SU-DHL-6 (cell line): ENCODE data around the gene PDZRN3.

Source experiments
- H2AFZ ChIP-seq: fragments of 200-600 bp; sonication (generic); 2 replicates; pipeline ENCODE4 v1.6.1; 2014; ENCODE audit warnings: low read depth, mild to moderate bottlenecking, moderate library complexity, mixed read lengths, antibody characterized with exemption, low read length; ENCODE audit not compliant: severe bottlenecking
- H3F3A ChIP-seq: fragments of 200-600 bp; shearing (Covaris generic); 2 replicates; pipeline ENCODE4 v1.6.0; 2016; ENCODE audit warnings: antibody characterized with exemption, mild to moderate bottlenecking; ENCODE audit not compliant: insufficient read depth
- H3K27ac ChIP-seq: fragments of 200-600 bp; sonication (generic); 2 replicates; pipeline ENCODE4 v1.5.1; 2016; ENCODE audit warnings: low read depth, mild to moderate bottlenecking, low read length, moderate library complexity, mixed read lengths
- H3K27me3 ChIP-seq: fragments of 200-600 bp; sonication (generic), shearing (Covaris generic); 2 replicates; pipeline ENCODE4 v1.6.0; 2014; ENCODE audit warnings: mild to moderate bottlenecking, low read length
- H3K36me3 ChIP-seq: fragments of 200-600 bp; sonication (generic); 2 replicates; pipeline ENCODE4 v1.6.1; 2014; ENCODE audit warnings: mild to moderate bottlenecking, low read length, mixed read lengths
- H3K4me2 ChIP-seq: fragments of 300-600, 200-600 bp; shearing (Covaris generic), sonication (generic); 2 replicates; pipeline ENCODE4 v1.6.0; 2014; ENCODE audit warnings: low read length, low read depth, mild to moderate bottlenecking; ENCODE audit not compliant: poor library complexity, severe bottlenecking
- H3K4me3 ChIP-seq: fragments of 200-600 bp; sonication (generic); 2 replicates; pipeline ENCODE4 v1.5.1; 2014; ENCODE audit warnings: antibody characterized with exemption, low read length, mild to moderate bottlenecking, mixed read lengths; ENCODE audit not compliant: insufficient read depth, poor library complexity, severe bottlenecking
- H3K79me2 ChIP-seq: fragments of 200-600 bp; sonication (generic); 2 replicates; pipeline ENCODE4 v1.6.1; 2014; ENCODE audit warnings: mild to moderate bottlenecking, low read length, moderate library complexity; ENCODE audit not compliant: insufficient read depth
- H3K9ac ChIP-seq: fragments of 200-600 bp; sonication (generic); 2 replicates; pipeline ENCODE4 v1.7.0; 2014; ENCODE audit warnings: mild to moderate bottlenecking, low read length
- H3K9me2 ChIP-seq: fragments of 200-600 bp; sonication (generic); replicated peaks from 2 replicates; pipeline ENCODE4 v1.6.1; 2014; ENCODE audit warnings: low read length; ENCODE audit not compliant: insufficient read depth
- H3K9me3 ChIP-seq: fragments of 200-600 bp; sonication (generic); 2 replicates; pipeline ENCODE4 v1.6.1; 2014; ENCODE audit warnings: low read length, mixed read lengths; ENCODE audit not compliant: insufficient read depth
- H4K20me1 ChIP-seq: fragments of 200-600 bp; sonication (generic); 2 replicates; pipeline ENCODE4 v1.6.1; 2014; ENCODE audit warnings: low read depth, mild to moderate bottlenecking, antibody characterized with exemption, low read length, moderate library complexity, mixed read lengths
- EZH2phosphoT487 ChIP-seq: fragments of 200-600 bp; sonication (generic), shearing (Covaris generic); conservative IDR thresholded peaks from 2 replicates; pipeline ENCODE4 v1.6.1; 2018; ENCODE audit warnings: mild to moderate bottlenecking, antibody characterized with exemption, low read length, moderate library complexity, mixed read lengths
- TF ChIP-seq, protein P1 (sequence below): fragments of 200-600 bp; sonication (generic); IDR thresholded peaks from one replicate; pipeline ENCODE4 v1.5.1; 2017; ENCODE audit warnings: antibody characterized with exemption, mild to moderate bottlenecking, low read length, moderate library complexity; ENCODE audit not compliant: insufficient read depth, poor library complexity, severe bottlenecking

The PDZRN3 gene

GRCh38 chr3:73576999-73577461, 47.7 kb downstream of the PDZRN3 start:
- Histone ChIP-seq H3K79me2 (no peaks in the 10 kb centered on the region), H3F3A (no peaks in the 10 kb centered on the region), H3K4me3 (no peak overlapping the region), H3K27me3 (no peaks in the 10 kb centered on the region), H3K9ac (no peak overlapping the region), H3K9me3 (no peaks in the 10 kb centered on the region), H3K4me2 (no peak overlapping the region), H4K20me1 (no peaks in the 10 kb centered on the region), H3K9me2 (no peaks in the 10 kb centered on the region), H3K36me3 (no peaks in the 10 kb centered on the region), H2AFZ (no peak overlapping the region), H3K27ac (no peak overlapping the region)
- TF ChIP-seq, protein P1, sequence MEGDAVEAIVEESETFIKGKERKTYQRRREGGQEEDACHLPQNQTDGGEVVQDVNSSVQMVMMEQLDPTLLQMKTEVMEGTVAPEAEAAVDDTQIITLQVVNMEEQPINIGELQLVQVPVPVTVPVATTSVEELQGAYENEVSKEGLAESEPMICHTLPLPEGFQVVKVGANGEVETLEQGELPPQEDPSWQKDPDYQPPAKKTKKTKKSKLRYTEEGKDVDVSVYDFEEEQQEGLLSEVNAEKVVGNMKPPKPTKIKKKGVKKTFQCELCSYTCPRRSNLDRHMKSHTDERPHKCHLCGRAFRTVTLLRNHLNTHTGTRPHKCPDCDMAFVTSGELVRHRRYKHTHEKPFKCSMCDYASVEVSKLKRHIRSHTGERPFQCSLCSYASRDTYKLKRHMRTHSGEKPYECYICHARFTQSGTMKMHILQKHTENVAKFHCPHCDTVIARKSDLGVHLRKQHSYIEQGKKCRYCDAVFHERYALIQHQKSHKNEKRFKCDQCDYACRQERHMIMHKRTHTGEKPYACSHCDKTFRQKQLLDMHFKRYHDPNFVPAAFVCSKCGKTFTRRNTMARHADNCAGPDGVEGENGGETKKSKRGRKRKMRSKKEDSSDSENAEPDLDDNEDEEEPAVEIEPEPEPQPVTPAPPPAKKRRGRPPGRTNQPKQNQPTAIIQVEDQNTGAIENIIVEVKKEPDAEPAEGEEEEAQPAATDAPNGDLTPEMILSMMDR, result no peak
- TF ChIP-seq EZH2phosphoT487, result no peak

- no peak for TF ChIP-seq EZH2phosphoT487
- TF ChIP-seq, protein P1, result no peak
- H3K79me2 ChIP-seq, result no peaks in the 10 kb centered on the region
- H3K36me3 ChIP-seq, result no peaks in the 10 kb centered on the region
Measured at GRCh38 chr3:73575953-73576352, 48.8 kb downstream of the PDZRN3 start.

DNA sequence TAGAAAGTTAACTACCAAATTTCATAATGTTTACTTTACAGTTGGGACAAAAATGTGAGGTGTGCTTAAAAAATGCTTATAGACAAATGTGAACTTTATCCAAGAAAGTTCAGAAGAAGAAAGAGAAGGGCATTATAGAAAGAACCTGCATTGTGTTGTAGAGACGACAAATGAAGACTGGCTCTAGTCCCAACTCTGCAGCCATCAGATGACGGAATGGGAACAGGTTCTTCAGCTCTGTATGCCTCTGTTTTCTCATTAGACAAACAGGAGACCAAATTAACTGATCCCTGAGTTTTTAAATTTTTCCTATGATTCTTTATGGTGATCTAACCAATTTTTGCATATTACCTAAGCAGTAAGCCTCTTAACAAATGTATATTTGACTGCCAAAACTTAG, 49.2 kb downstream of the PDZRN3 start:
- Histone ChIP-seq H3K79me2 (no peaks in the 10 kb centered on the region), H3K4me2 (no peak overlapping the region), H3K36me3 (no peaks in the 10 kb centered on the region), H2AFZ (no peak overlapping the region), H3K27me3 (no peaks in the 10 kb centered on the region), H3K4me3 (no peak overlapping the region), H3K9me2 (no peaks in the 10 kb centered on the region), H3F3A (no peaks in the 10 kb centered on the region), H3K9ac (no peak overlapping the region), H3K9me3 (no peaks in the 10 kb centered on the region), H4K20me1 (no peaks in the 10 kb centered on the region), H3K27ac (no peak overlapping the region)
- TF ChIP-seq EZH2phosphoT487, result no peak
- TF ChIP-seq, protein P1, result no peak

More at GRCh38 chr3:73575953-73576352, 48.8 kb downstream of the PDZRN3 start:
- Histone ChIP-seq H3K4me2 (no peak overlapping the region), H4K20me1 (no peaks in the 10 kb centered on the region), H3K27me3 (no peaks in the 10 kb centered on the region), H2AFZ (no peak overlapping the region), H3K9ac (no peak overlapping the region), H3K4me3 (no peak overlapping the region), H3F3A (no peaks in the 10 kb centered on the region), H3K27ac (no peak overlapping the region), H3K9me2 (no peaks in the 10 kb centered on the region), H3K9me3 (no peaks in the 10 kb centered on the region)
